KMS-11 (cell line): ENCODE measurements around the gene RHBDF2.

Experiments
- H2AFZ ChIP-seq: fragments of 200-600 bp; sonication (generic); 2 replicates; pipeline ENCODE4 v1.6.1; 2016; ENCODE audit warnings: antibody characterized with exemption, mixed run types, low read depth
- H3K27ac ChIP-seq: fragments of 200-600 bp; sonication (generic); 2 replicates; pipeline ENCODE4 v1.6.1; 2016; ENCODE audit warnings: mild to moderate bottlenecking, mixed run types
- H3K27me3 ChIP-seq: fragments of 200-600 bp; sonication (generic); 2 replicates; pipeline ENCODE4 v1.6.1; 2017; ENCODE audit warnings: mild to moderate bottlenecking, low read depth, mixed run types, moderate library complexity; ENCODE audit not compliant: insufficient read depth
- H3K36me3 ChIP-seq: fragments of 200-600 bp; sonication (generic); 2 replicates; pipeline ENCODE4 v1.6.1; 2017; ENCODE audit warnings: mild to moderate bottlenecking, mixed run types; ENCODE audit not compliant: insufficient read depth
- H3K4me1 ChIP-seq: fragments of 200-600 bp; sonication (generic); 2 replicates; pipeline ENCODE4 v1.6.1; 2016; ENCODE audit warnings: mild to moderate bottlenecking, low read depth, mixed run types; ENCODE audit not compliant: poor library complexity, severe bottlenecking
- H3K4me2 ChIP-seq: fragments of 200-600 bp; sonication (generic); 2 replicates; pipeline ENCODE4 v1.7.0; 2016; ENCODE audit warnings: mild to moderate bottlenecking, mixed run types
- H3K4me3 ChIP-seq: fragments of 200-600 bp; sonication (generic); IDR thresholded peaks from 2 replicates; pipeline ENCODE4 v1.6.1; 2017; ENCODE audit warnings: low read depth, low read length, mixed read lengths; ENCODE audit not compliant: insufficient read depth
- H3K79me2 ChIP-seq: fragments of 200-600 bp; sonication (generic); 2 replicates; pipeline ENCODE4 v1.6.1; 2016; ENCODE audit warnings: low read depth, mixed run types; ENCODE audit not compliant: insufficient read depth
- H3K9ac ChIP-seq: fragments of 200-600 bp; sonication (generic); 2 replicates; pipeline ENCODE4 v1.6.1; 2016; ENCODE audit warnings: mild to moderate bottlenecking, mixed run types
- H4K20me1 ChIP-seq: fragments of 200-600 bp; sonication (generic); 2 replicates; pipeline ENCODE4 v1.6.1; 2016; ENCODE audit warnings: mild to moderate bottlenecking, mixed run types; ENCODE audit not compliant: insufficient read depth
- TF ChIP-seq, protein P1 (sequence below): fragments of 200-600 bp; sonication (generic); conservative IDR thresholded peaks from 2 replicates; pipeline ENCODE4 v1.6.1; 2017; ENCODE audit warnings: low read depth, mild to moderate bottlenecking, antibody characterized with exemption, low read length, moderate library complexity, mixed read lengths

RHBDF2 gene

DNA sequence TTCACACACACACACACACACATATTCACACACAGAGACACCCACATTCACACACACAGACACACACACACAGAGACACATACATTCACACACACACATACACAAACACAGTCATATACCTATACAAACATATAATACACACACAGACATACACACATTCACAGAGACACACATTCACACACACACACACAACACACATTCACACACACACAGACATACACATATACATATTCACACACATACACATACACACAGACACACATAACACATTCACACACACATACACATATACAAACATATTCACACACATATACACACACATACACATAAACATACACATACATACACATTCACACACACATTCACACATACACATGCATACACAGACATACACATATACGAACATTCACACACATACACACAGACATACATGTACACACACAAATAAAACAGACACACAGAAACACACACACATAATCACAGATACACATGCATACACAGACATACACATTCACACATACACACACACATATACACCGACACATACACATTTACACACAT lies 46.5 kb upstream of the RHBDF2 start:
- H3K9ac ChIP-seq, result no peak overlapping the region
- H3K4me1 ChIP-seq, result no peaks in the 10 kb centered on the region
- TF ChIP-seq, protein P1, sequence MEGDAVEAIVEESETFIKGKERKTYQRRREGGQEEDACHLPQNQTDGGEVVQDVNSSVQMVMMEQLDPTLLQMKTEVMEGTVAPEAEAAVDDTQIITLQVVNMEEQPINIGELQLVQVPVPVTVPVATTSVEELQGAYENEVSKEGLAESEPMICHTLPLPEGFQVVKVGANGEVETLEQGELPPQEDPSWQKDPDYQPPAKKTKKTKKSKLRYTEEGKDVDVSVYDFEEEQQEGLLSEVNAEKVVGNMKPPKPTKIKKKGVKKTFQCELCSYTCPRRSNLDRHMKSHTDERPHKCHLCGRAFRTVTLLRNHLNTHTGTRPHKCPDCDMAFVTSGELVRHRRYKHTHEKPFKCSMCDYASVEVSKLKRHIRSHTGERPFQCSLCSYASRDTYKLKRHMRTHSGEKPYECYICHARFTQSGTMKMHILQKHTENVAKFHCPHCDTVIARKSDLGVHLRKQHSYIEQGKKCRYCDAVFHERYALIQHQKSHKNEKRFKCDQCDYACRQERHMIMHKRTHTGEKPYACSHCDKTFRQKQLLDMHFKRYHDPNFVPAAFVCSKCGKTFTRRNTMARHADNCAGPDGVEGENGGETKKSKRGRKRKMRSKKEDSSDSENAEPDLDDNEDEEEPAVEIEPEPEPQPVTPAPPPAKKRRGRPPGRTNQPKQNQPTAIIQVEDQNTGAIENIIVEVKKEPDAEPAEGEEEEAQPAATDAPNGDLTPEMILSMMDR, result 0 out of 2 replicates have a peak, but pooled peaks have one; percentile 10
- H2AFZ ChIP-seq, result no peak overlapping the region
- no peaks in the 10 kb centered on the region for H4K20me1 ChIP-seq
- no peak overlapping the region for H3K4me3 ChIP-seq
- H3K27ac ChIP-seq, result no peak overlapping the region
- no peaks in the 10 kb centered on the region for H3K79me2 ChIP-seq
- H3K36me3 ChIP-seq, result no peaks in the 10 kb centered on the region
- H3K27me3 ChIP-seq, result peaks cover 16% of the 10 kb centered on the region
- H3K4me2 ChIP-seq, result no peak overlapping the region

DNA sequence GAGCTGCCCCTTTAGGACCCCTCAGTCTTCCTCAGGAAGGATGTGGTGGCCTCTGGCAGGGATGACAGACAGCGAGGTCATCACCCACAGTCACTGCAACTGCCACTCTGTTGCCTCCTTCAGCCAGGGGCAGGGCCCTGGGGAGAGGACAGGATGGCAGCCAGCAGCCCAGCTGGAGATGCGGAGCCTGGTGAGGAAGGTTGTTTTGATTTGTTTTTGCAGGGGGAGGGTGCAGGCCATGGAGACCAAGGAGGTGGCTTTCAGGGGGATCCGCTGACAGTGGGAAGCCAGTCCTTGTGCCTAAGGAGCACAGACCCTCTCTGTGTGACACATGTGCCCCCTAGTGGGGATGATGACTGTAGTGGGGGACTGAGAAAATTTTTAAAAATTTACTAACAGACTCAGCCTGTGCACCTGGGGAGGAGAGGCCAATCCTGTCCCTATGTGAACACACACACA lies 46.0 kb upstream of the RHBDF2 start:
- H3K4me2 ChIP-seq, result no peak overlapping the region
- H3K27me3 ChIP-seq, result peaks cover 21% of the 10 kb centered on the region
- H3K36me3 ChIP-seq, result no peaks in the 10 kb centered on the region
- no peak overlapping the region for H3K9ac ChIP-seq
- no peak overlapping the region for H2AFZ ChIP-seq
- H3K79me2 ChIP-seq, result no peaks in the 10 kb centered on the region
- TF ChIP-seq, protein P1, result peak; percentile 82
- no peaks in the 10 kb centered on the region for H4K20me1 ChIP-seq
- no peak overlapping the region for H3K27ac ChIP-seq
- no peak overlapping the region for H3K4me3 ChIP-seq
- H3K4me1 ChIP-seq, result no peaks in the 10 kb centered on the region

DNA sequence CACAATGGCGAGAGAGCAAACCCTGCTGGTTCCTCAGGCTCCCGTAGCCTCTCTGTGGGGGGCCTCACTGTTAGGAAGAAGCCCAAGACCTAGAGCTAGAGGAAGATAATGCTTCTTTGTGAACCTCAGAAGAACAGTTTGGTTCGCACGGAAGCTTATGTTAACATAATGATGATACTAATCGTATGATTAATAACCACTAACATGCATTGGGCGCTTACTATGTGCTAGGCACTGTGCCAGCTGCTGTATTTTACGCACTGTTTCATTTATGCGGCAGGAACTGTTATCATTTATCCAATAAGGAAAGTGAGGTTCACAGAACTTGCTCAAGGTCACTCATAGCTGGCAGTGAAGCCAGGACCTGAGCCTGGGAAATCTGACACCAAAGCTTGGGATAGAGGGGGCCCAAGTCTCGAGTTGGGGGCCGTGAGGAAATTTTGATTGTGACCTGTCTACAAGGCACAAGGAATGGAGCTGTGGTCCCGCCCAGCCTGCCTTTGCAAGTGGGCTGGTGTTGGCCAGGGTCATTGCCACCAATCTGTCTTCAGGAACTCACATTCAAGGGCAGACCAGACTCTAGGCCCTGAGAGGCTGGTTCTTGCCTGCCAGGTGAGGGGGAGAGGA lies 45.4 kb upstream of the RHBDF2 start:
- TF ChIP-seq, protein P1, result no peak
- no peaks in the 10 kb centered on the region for H3K79me2 ChIP-seq
- H3K27ac ChIP-seq, result no peak overlapping the region
- no peaks in the 10 kb centered on the region for H4K20me1 ChIP-seq
- H3K27me3 ChIP-seq, result peaks cover 21% of the 10 kb centered on the region
- no peaks in the 10 kb centered on the region for H3K36me3 ChIP-seq
- H3K4me1 ChIP-seq, result no peaks in the 10 kb centered on the region
- no peak overlapping the region for H3K4me2 ChIP-seq
- H2AFZ ChIP-seq, result no peak overlapping the region
- H3K4me3 ChIP-seq, result no peak overlapping the region
- no peak overlapping the region for H3K9ac ChIP-seq

DNA sequence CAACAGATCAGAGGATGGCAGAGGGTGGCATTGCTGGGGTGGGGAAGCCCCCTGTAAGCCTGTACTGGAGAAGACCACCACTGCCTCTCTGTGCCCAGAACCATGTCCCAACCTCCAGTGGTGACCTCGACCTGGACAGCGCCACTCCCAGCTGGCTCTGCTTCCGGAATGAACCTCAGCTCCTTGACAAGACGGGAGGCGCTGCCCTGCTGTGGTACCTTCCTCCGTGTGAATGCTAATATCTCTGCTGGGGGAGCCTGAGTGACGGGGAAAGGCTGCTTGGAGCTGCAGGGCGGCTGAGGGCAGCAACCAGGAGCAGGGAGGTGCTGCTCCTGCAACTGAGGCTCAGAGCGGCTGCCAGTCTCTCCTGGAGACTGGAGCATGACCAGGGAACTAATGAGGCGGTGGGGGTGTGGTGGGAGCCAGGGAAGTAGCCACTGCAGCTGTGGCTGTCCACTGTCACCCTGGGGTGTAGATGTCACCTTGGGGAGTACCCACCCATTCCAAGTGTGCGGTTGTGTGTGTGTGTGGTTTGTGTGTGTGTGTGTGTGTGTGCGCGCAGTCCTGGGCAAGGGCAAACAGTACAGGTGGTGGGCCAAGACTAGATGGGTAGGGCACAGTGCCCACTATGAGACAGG lies 44.8 kb upstream of the RHBDF2 start:
- Histone ChIP-seq H3K9ac (no peak overlapping the region), H3K4me3 (no peak overlapping the region), H3K79me2 (no peaks in the 10 kb centered on the region), H2AFZ (no peak overlapping the region), H3K27me3 (peaks cover 21% of the 10 kb centered on the region), H3K4me2 (no peak overlapping the region), H3K27ac (no peak overlapping the region), H4K20me1 (no peaks in the 10 kb centered on the region), H3K36me3 (no peaks in the 10 kb centered on the region), H3K4me1 (no peaks in the 10 kb centered on the region)
- TF ChIP-seq, protein P1, result no peak
